Osteoblast (primary cell): ENCODE results near the gene TAOK1. TPM values are rescaled to one million over a fixed set of nuclear protein-coding genes. Genes with fewer than 3 reads are reported as not detected.

ENCODE experiments used
- DNase-seq: peaks from one replicate; pipeline ENCODE4 v3.0.0; 2011; ENCODE audit warnings: low spot score, mixed read lengths; ENCODE audit not compliant: insufficient read length; ENCODE audit errors: missing footprints
- H2AFZ ChIP-seq: 2 replicates; pipeline ENCODE4 v1.6.0; 2011; ENCODE audit warnings: mild to moderate bottlenecking, low read length
- H3K27ac ChIP-seq: 2 replicates; pipeline ENCODE4 v1.5.1; 2011; ENCODE audit warnings: mild to moderate bottlenecking, low read depth, low read length, moderate library complexity
- H3K27me3 ChIP-seq: 2 replicates; pipeline ENCODE4 v1.6.0; 2012; ENCODE audit warnings: mild to moderate bottlenecking, control low read depth, inconsistent platforms, low read length, moderate library complexity; ENCODE audit not compliant: insufficient read depth
- H3K36me3 ChIP-seq: 2 replicates; pipeline ENCODE4 v1.5.1; 2011; ENCODE audit warnings: mild to moderate bottlenecking, low read length, control low read depth, moderate library complexity; ENCODE audit not compliant: insufficient read depth
- H3K4me1 ChIP-seq: 2 replicates; pipeline ENCODE4 v1.5.1; 2011; ENCODE audit warnings: mild to moderate bottlenecking, low read length, control low read depth, moderate library complexity; ENCODE audit not compliant: insufficient read depth
- H3K4me2 ChIP-seq: 2 replicates; pipeline ENCODE4 v1.6.0; 2011; ENCODE audit warnings: mild to moderate bottlenecking, low read length; ENCODE audit not compliant: insufficient read depth
- H3K4me3 ChIP-seq: fragments of 200-600 bp; sonication (generic); 3 replicates; pipeline ENCODE4 v1.5.1; 2012; ENCODE audit warnings: mild to moderate bottlenecking, low read length, inconsistent platforms; ENCODE audit not compliant: insufficient read depth
- H3K79me2 ChIP-seq: 2 replicates; pipeline ENCODE4 v1.6.0; 2012; ENCODE audit warnings: mild to moderate bottlenecking, low read length, control low read depth, inconsistent platforms; ENCODE audit not compliant: insufficient read depth
- H3K9me3 ChIP-seq: 2 replicates; pipeline ENCODE4 v1.5.1; 2011; ENCODE audit warnings: low read depth, low read length, control low read depth
- H4K20me1 ChIP-seq: 2 replicates; pipeline ENCODE4 v1.6.0; 2012; ENCODE audit warnings: mild to moderate bottlenecking, low read length, control low read depth; ENCODE audit not compliant: insufficient read depth
- CTCF ChIP-seq: IDR thresholded peaks from 2 replicates; pipeline ENCODE4 v1.5.1; 2011; ENCODE audit warnings: mild to moderate bottlenecking, low read depth, low read length, moderate library complexity; ENCODE audit errors: extremely low read depth
- total RNA-seq: library from RNA; depleted of rRNA; stranded (reverse); fragments of >200 nt; gene quantifications from 2 replicates; pipeline ENCODE4 v1.2.3, GENCODE V29; 2012

TAOK1 gene
- total RNA-seq, 1 donor = 68.4 TPM

DNA sequence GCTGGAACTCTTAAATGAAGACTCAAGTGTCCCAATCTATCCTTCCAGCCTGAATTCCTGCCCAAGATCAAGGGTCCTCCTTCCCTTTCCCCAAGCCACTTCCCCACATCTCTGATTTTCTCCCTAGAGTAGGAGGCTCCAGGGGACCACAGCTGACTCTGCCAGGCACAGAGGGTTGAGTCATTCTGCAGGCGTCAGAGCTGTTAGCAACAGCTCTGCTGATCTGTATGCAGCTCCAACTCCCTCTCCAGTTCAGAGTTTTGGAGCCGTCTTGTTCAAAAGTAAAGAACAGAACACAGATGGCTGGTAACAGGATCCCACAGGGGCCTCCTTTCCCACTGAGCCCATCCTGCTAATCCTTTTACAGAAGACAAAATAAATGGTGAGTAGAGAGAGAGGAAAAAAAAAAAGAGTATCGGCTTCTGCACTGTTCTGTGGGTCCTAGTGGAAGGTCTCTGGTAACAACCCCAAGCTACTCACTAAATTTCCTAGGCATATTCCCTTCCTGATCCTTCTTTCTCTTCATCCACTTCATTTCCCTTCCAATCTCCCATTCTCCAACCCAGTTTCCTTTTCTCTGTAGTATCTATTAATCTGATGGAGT, 13.4 kb upstream of the TAOK1 start:
- Histone ChIP-seq H3K27ac (peak overlapping the region; percentile 38), H2AFZ (peak overlapping the region; percentile 79), H3K36me3 (no peaks in the 10 kb centered on the region), H3K4me1 (peaks cover 12% of the 10 kb centered on the region), H3K27me3 (no peaks in the 10 kb centered on the region), H4K20me1 (no peaks in the 10 kb centered on the region), H3K9me3 (no peaks in the 10 kb centered on the region), H3K4me2 (peak overlapping the region; percentile 60), H3K79me2 (no peaks in the 10 kb centered on the region), H3K4me3 (peak overlapping the region; percentile 3)
- DNase-seq = peak; percentile 91
- TF ChIP-seq CTCF = no peak

- Histone ChIP-seq H3K79me2 (no peaks in the 10 kb centered on the region), H3K4me2 (no peak overlapping the region), H4K20me1 (no peaks in the 10 kb centered on the region), H2AFZ (no peak overlapping the region), H3K36me3 (no peaks in the 10 kb centered on the region), H3K27me3 (no peaks in the 10 kb centered on the region), H3K27ac (no peak overlapping the region), H3K9me3 (no peaks in the 10 kb centered on the region), H3K4me3 (no peak overlapping the region), H3K4me1 (peaks cover 12% of the 10 kb centered on the region)
- DNase-seq = no peak
- no peak for TF ChIP-seq CTCF
These were observed 11.7 kb upstream of the TAOK1 start for GRCh38 chr17:29378500-29378899.

- Histone ChIP-seq H3K4me1 (peaks cover 12% of the 10 kb centered on the region), H4K20me1 (no peaks in the 10 kb centered on the region), H3K4me3 (no peak overlapping the region), H3K9me3 (no peaks in the 10 kb centered on the region), H3K27me3 (no peaks in the 10 kb centered on the region), H3K27ac (no peak overlapping the region), H3K4me2 (no peak overlapping the region), H3K79me2 (no peaks in the 10 kb centered on the region), H2AFZ (no peak overlapping the region), H3K36me3 (no peaks in the 10 kb centered on the region)
- no peak for DNase-seq
- TF ChIP-seq CTCF = no peak
These were observed 10.8 kb upstream of the TAOK1 start for GRCh38 chr17:29379084-29379991.

DNA sequence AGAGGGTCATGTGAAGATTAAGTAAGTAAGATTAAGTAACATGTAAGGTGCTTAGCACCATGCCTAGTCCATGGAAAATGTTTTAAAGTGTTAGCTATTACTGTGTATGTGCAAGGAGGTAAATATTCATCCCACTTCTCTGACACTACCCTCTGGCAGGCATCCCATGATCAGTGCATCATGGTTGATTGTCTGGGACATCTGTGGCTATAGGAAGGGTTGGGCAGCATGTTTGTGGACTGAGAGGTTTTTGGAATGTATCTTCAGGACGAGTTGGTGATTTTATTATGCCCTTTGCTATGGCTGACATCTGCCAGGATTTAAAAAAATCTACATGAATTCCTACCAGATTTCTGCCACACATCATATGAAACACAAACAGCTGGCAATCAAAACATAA, 6.5 kb upstream of the TAOK1 start:
- Histone ChIP-seq H3K27ac (no peak overlapping the region), H3K36me3 (no peaks in the 10 kb centered on the region), H3K27me3 (no peaks in the 10 kb centered on the region), H2AFZ (no peak overlapping the region), H3K79me2 (no peaks in the 10 kb centered on the region), H3K4me1 (no peaks in the 10 kb centered on the region), H3K9me3 (no peaks in the 10 kb centered on the region), H3K4me2 (no peak overlapping the region), H4K20me1 (no peaks in the 10 kb centered on the region), H3K4me3 (no peak overlapping the region)
- DNase-seq = no peak
- TF ChIP-seq CTCF = no peak
